AG04449 (cell line): ENCODE data around the gene UQCRQ.

Experiments used
- CTCF ChIA-PET: fragments of 350-600 bp; formaldehyde crosslinking; extraction: SDS; loops from one replicate; lab custom pipeline; 2021; ENCODE audit warnings: antibody characterized with exemption; lab: Yijun Ruan, JAX
- POLR2A ChIA-PET: fragments of 400-600, 350-600 bp; formaldehyde crosslinking; extraction: SDS; loops from one replicate; lab custom pipeline; 2020; ENCODE audit warnings: antibody characterized with exemption, inconsistent platforms; lab: Yijun Ruan, JAX
- DNase-seq: peaks from one replicate; pipeline ENCODE4 v3.0.0-alpha.2; 2010; ENCODE audit warnings: low read depth, low spot score
- H3K4me3 ChIP-seq: 2 replicates; pipeline ENCODE4 v1.5.1; 2011; ENCODE audit warnings: low read depth, mild to moderate bottlenecking, control low read depth, low read length
- TF ChIP-seq, protein P1 (sequence below): IDR thresholded peaks from one replicate; pipeline ENCODE4 v1.5.1; 2011; ENCODE audit warnings: mild to moderate bottlenecking, moderate library complexity, low read length, control low read depth, inconsistent platforms; ENCODE audit not compliant: insufficient read depth; ENCODE audit errors: missing control alignments

UQCRQ gene

GRCh38 chr5:132856011-132856410 is 10.4 kb upstream of the UQCRQ start:
- no peak overlapping the region for H3K4me3 ChIP-seq
- POLR2A ChIA-PET: no interaction called here
- TF ChIP-seq, protein P1, sequence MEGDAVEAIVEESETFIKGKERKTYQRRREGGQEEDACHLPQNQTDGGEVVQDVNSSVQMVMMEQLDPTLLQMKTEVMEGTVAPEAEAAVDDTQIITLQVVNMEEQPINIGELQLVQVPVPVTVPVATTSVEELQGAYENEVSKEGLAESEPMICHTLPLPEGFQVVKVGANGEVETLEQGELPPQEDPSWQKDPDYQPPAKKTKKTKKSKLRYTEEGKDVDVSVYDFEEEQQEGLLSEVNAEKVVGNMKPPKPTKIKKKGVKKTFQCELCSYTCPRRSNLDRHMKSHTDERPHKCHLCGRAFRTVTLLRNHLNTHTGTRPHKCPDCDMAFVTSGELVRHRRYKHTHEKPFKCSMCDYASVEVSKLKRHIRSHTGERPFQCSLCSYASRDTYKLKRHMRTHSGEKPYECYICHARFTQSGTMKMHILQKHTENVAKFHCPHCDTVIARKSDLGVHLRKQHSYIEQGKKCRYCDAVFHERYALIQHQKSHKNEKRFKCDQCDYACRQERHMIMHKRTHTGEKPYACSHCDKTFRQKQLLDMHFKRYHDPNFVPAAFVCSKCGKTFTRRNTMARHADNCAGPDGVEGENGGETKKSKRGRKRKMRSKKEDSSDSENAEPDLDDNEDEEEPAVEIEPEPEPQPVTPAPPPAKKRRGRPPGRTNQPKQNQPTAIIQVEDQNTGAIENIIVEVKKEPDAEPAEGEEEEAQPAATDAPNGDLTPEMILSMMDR: no peak
- DNase-seq: no peak
- CTCF ChIA-PET: interaction anchor here (1.0 to 3.1 kb wide), 4 partner anchors 9 to 470 kb away, joined by 3 to 21 read pairs (median 9); partner anchors contain the start of genes GDF9 and UQCRQ

DNA sequence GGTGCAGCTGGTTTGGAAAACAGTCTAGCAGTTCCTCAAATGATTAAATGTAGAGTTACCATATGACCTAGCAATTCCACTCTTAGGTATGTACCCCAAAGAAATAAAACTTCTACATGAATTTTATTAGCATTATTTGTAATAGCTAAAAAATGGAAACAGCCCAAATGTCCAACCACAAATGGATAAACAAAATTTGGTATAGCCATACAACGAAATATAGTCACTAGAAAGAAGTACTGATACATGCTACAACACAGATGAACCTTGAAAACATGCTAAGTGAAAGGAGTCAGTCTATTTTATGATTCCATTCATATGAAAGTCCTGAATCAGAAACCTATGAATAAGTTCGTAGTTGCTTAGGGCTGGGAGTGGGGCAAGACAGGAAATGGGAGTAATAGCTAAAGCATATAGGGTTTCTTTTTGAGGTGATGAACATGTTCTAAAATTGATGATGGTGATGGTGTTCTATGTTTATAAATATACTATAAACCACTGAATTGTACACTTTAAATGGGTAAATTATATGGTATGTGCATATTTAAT is 6.5 kb upstream of the UQCRQ start:
- TF ChIP-seq, protein P1: no peak
- H3K4me3 ChIP-seq: no peak overlapping the region
- DNase-seq: no peak
- ChIA-PET CTCF (interaction anchor here (1.0 to 2.8 kb wide), 5 partner anchors 10 to 105 kb away, joined by 3 to 15 read pairs (median 4); partner anchors contain the start of gene SHROOM1), POLR2A (no interaction called here)

DNA sequence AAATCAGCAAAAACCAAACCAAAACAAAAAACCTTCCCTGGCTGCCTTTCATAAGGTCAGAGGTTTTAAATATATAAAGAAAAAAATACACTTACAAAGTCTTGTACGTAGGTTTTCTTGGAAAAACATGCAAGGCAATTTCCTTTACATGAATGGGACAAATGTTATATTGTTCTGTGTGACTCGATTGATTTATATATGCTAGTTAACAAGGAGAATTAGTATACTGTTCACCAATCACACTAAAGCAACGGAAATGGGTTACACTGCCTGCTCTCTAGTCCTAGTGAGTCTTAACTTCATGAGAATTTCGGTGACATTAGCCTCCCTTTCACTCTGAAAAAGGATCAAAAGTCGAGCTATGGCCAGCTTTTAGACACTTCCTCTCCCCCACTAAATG is 5.7 kb upstream of the UQCRQ start:
- CTCF ChIA-PET: interaction anchor here (1.0 to 2.8 kb wide), 3 partner anchors 24 to 40 kb away, joined by 3 to 15 read pairs (median 6); partner anchors contain the start of gene SHROOM1
- H3K4me3 ChIP-seq: no peak overlapping the region
- TF ChIP-seq, protein P1: no peak
- POLR2A ChIA-PET: no interaction called here
- no peak for DNase-seq

GRCh38 chr5:132865668-132866341 is 637 bp upstream of the UQCRQ start:
- H3K4me3 ChIP-seq: peak overlapping the region; percentile 92
- ChIA-PET CTCF (interaction anchor here (0.8 to 6.3 kb wide), 15 partner anchors 11 to 479 kb away, joined by 3 to 60 read pairs (median 4); partner anchors contain the start of genes KIF3A and SHROOM1), POLR2A (interaction anchor here (0.8 to 1.0 kb wide), 2 partner anchors 12 kb away, joined by 3 to 4 read pairs; no protein-coding TSS in a partner anchor)
- TF ChIP-seq, protein P1: no peak
- DNase-seq: no peak

DNA sequence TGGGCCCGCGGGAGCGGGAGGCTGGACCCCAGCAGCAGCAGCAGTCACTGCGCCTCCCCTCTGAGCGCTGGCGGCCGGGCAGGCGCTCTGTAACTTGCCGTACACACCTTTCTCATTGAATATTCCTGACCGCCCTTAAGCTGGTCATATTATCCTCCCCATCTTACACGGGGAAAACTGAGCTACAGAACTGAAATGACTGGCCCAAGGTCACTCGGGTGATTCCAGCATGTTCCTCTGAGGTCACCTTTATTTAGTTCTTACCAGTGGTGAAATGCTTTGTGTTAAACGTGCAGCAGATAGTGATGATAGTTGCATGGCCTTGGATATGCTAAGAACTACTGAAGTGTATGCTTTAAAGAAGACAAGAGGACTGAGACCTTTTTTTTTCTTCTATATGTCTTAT is 607 bp downstream of the UQCRQ start:
- ChIA-PET CTCF (interaction anchor here (0.9 to 6.3 kb wide), 6 partner anchors 10 to 112 kb away, joined by 3 to 60 read pairs (median 5); partner anchors contain the start of gene SHROOM1), POLR2A (interaction anchor here (0.5 kb wide), 1 partner anchor 123 kb away, joined by 3 read pairs; no protein-coding TSS in a partner anchor)
- H3K4me3 ChIP-seq: peak overlapping the region; percentile 92
- no peak for DNase-seq
- TF ChIP-seq, protein P1: no peak

DNA sequence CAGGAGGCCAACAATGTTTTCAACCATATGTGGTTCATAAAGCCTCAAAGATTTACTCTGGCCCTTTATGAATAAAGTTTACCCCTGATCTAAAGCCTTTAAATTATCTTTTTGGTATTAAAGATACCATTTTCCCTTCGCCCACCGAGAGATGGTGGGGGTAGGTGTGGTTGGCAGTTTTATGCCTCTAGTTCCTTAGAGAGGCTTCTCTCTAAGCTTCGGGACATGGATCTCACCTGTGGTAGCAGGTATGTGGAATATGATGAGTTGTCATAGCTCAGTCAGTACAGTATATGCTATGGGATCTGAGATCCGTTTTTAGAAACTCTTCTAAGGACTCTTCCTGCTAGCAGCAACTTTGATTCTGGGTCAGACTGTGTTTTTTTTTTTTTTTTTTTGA is 2.3 kb downstream of the UQCRQ start:
- no peak overlapping the region for H3K4me3 ChIP-seq
- TF ChIP-seq, protein P1: no peak
- ChIA-PET POLR2A (interaction anchor here (0.6 kb wide), 1 partner anchor 194 kb away, joined by 3 read pairs; no protein-coding TSS in a partner anchor), CTCF (interaction anchor here (0.8 to 6.3 kb wide), 4 partner anchors 12 to 342 kb away, joined by 3 to 60 read pairs (median 4); partner anchors contain the start of gene SHROOM1)
- DNase-seq: no peak
